LNCaP clone FGC (cell line): ENCODE data around the gene GPR25.

ENCODE experiments used
- DNase-seq: peaks from one replicate; pipeline ENCODE4 v3.0.0-alpha.2; 2011; ENCODE audit warnings: low read depth
- H3K4me3 ChIP-seq: 2 replicates; pipeline ENCODE4 v1.5.1; 2011; ENCODE audit warnings: mild to moderate bottlenecking, low read depth, low read length, control low read depth
- TF ChIP-seq, protein P1 (sequence below): IDR thresholded peaks from 2 replicates; pipeline ENCODE4 v1.5.1; 2012; ENCODE audit warnings: mild to moderate bottlenecking; ENCODE audit not compliant: control insufficient read depth, insufficient read depth; ENCODE audit errors: extremely low read depth

The GPR25 gene

DNA sequence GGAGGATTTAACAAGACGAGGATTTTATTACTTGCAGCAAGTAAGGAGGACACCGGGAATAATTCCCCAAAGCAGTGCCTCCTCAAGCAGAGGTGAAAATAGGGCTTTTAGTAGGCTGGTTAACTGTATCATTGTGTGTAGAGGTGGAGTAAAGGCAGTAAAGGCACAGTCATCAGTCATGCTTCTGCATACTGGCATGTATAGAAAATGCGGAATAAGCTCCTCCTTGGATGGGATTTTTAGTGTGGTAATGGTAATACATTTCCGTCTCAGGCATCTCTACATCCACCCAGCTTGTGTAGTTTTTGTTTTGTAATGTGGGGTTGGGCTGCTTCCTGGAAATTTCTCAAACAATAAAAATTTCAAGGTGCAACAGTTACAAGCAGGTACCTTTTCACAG lies 27.4 kb upstream of the GPR25 start:
- H3K4me3 ChIP-seq, result no peak overlapping the region
- DNase-seq, result no peak
- TF ChIP-seq, protein P1, sequence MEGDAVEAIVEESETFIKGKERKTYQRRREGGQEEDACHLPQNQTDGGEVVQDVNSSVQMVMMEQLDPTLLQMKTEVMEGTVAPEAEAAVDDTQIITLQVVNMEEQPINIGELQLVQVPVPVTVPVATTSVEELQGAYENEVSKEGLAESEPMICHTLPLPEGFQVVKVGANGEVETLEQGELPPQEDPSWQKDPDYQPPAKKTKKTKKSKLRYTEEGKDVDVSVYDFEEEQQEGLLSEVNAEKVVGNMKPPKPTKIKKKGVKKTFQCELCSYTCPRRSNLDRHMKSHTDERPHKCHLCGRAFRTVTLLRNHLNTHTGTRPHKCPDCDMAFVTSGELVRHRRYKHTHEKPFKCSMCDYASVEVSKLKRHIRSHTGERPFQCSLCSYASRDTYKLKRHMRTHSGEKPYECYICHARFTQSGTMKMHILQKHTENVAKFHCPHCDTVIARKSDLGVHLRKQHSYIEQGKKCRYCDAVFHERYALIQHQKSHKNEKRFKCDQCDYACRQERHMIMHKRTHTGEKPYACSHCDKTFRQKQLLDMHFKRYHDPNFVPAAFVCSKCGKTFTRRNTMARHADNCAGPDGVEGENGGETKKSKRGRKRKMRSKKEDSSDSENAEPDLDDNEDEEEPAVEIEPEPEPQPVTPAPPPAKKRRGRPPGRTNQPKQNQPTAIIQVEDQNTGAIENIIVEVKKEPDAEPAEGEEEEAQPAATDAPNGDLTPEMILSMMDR, result no peak

DNA sequence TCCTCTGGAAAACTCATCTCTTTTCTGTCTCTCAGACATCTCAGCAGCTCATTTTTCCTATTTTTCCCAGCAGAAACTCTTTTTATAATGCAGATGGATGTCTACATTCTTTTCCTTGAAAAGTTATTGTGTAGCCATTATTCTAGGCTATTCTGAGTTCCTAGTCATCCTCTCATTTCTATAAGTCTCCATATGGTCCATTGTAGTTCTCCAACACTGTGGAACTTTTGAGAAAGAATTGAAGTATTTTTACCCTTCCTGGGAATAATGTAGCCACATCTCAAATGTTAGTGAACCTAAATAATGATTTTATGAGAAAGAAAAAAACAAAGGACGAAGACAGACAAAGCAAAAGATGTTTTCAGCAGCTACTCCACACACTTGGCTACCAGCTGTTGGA lies 26.4 kb upstream of the GPR25 start:
- no peak for DNase-seq
- TF ChIP-seq, protein P1, result no peak
- H3K4me3 ChIP-seq, result no peak overlapping the region

DNA sequence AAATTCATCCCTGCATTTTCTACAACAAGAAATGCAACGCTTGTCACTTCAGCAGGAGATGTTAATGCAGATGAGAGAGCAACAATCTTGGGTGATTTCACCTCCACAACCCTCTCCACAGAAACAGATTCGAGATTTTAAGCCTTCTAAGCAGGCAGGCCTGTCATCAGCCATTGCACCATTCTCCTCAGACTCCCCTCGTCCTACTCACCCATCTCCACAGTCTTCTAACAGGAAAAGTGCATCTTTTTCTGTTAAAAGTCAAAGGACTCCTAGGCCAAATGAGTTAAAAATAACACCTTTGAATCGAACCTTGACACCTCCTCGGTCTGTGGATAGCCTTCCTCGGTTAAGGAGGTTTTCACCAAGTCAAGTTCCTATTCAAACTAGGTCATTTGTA lies 23.4 kb upstream of the GPR25 start:
- no peak overlapping the region for H3K4me3 ChIP-seq
- TF ChIP-seq, protein P1, result no peak
- no peak for DNase-seq

DNA sequence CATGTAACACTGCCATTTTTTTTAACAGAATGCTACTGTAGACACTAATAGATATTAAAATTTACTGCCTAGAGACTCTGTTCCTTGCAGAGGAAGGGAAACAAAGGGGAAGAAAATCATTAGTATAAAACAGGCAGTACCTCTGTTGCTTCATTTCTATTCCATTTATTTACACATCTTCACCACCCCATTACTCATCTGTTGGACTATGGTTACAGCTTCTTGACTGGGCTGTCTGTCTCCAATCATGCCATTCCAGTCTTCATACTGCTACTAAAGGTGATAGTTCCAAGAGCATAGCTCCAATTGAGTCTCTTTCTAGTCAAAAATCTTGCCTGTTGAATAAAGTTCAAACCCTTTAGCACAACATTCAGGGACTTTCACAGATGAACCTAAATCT lies 22.2 kb upstream of the GPR25 start:
- DNase-seq, result no peak
- H3K4me3 ChIP-seq, result no peak overlapping the region
- TF ChIP-seq, protein P1, result no peak

DNA sequence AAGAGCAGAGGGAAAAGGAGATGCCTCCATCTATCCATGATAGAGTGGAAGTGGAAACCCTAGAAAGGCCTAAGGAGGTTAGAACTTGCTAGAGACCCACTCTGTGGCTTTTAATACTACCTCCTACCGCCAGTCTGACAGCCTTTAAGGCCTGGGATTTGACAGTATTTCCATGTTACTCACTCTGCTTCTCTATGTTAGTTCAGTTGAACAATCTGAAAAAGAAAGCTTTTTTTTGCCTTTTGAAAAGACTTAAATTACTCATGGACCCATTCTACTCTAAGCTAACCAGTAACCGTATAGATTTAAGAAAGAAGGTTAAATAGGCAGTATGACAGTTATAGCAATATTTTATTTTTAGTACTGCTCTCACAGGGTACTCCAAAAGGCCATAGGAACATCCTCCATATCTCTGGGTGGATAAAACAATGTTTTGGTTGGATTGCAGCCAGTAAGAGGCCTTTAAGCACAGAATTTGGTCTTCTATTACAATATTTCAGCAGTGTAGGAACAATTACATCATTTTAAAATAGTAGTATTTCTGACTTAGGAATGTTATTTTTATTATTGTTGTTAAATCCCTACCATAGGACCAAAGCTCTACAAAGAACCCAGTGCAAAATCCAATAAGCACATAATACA lies 15.9 kb upstream of the GPR25 start:
- no peak overlapping the region for H3K4me3 ChIP-seq
- TF ChIP-seq, protein P1, result no peak
- DNase-seq, result no peak

DNA sequence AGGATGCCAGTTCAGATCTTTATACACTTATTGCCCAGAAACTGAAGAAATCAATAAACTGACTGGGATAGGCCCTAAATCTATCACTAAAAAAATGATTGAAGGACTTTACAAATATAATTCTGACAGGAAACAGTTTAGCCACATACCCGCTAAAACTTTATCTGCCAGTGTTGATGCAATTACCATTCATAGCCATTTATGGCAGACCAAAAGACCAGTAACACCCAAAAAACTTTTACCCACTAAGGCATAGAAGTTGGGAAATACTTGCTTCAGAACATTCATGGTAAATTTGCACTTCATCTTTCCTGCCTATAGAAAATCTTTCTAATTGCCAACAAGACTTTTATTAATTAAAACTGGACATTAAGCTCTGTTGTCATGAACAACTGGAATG lies 15.0 kb upstream of the GPR25 start:
- TF ChIP-seq, protein P1, result no peak
- no peak for DNase-seq

DNA sequence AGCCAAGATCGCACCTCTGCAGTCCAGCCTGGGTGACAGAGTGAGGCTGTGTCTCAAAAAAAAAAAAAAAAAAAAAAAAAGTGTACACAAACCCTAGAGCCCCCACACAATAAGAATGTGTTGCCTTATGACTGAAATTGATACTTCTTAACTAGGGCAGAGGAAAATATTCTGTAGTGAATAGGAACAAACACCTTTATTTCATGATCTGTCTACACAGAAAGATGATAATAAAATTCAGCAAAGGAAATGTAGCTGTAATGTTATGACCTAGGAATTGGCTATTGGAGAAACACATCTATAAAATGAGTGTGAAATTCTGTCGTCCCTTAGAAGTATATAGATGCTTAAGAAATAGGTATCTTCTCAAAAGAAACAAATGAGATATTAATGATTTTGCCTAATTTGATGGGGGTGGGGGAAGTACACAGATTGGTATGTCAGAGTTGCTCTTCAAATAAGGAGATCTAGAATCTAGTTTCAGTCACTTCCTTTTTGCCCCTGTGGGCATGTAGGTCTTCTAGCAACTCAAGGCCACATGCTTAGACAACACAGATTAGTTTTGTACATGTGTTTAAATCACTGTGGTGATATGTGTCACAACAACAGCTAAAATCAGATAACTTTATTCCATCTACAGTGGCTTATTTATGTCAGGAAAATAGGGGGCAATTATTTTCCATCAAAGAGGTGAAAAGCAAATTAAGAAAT lies 10.7 kb upstream of the GPR25 start:
- H3K4me3 ChIP-seq, result no peak overlapping the region
- DNase-seq, result no peak
- TF ChIP-seq, protein P1, result no peak

More for the DNA sequence above, 15.0 kb upstream of the GPR25 start:
- no peak overlapping the region for H3K4me3 ChIP-seq
